ENCODE results near the gene MYL6B.

- TF ChIP-seq CTCF (conservative IDR thresholded peaks at IDR 0.05; ENCODE audit: low read depth, low read length): no peak
- TF ChIP-seq EZH2phosphoT487 (IDR thresholded peaks at IDR 0.05; ENCODE audit: borderline replicate concordance, low read length): no peak
These were observed 50.5 kb downstream of the MYL6B start for GRCh38 chr12:56202838-56203237.
